ENCODE data around the gene FSTL5.

DNA sequence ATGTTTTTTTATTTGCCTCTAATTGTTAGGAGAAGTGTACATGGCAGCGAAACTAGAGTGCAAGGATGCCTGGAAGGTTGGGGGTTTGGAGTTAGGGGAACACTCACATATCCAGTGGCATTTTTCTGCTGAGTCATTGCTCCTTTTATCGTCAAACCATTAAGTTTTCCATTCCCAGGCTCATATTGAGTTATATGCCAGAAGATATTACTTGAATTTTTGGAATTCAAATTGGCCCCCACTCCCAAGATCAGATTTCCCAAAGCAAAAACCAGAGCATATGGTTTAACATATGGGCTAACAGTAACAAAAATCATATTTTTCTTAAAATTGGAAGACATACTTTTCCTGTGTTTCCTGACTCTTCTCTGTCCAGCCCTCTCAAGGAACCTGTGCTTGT lies 152.7 kb downstream of the FSTL5 start:
- TF ChIP-seq, protein P1, sequence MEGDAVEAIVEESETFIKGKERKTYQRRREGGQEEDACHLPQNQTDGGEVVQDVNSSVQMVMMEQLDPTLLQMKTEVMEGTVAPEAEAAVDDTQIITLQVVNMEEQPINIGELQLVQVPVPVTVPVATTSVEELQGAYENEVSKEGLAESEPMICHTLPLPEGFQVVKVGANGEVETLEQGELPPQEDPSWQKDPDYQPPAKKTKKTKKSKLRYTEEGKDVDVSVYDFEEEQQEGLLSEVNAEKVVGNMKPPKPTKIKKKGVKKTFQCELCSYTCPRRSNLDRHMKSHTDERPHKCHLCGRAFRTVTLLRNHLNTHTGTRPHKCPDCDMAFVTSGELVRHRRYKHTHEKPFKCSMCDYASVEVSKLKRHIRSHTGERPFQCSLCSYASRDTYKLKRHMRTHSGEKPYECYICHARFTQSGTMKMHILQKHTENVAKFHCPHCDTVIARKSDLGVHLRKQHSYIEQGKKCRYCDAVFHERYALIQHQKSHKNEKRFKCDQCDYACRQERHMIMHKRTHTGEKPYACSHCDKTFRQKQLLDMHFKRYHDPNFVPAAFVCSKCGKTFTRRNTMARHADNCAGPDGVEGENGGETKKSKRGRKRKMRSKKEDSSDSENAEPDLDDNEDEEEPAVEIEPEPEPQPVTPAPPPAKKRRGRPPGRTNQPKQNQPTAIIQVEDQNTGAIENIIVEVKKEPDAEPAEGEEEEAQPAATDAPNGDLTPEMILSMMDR (conservative IDR thresholded peaks at IDR 0.05; ENCODE audit: low read length), result no peak
- TF ChIP-seq EZH2phosphoT487 (IDR thresholded peaks at IDR 0.05; ENCODE audit: borderline replicate concordance, low read depth, low read length), result no peak

Data from OCI-LY7 (cell line).